Loucy (cell line): ENCODE results near the gene MAPRE3.

Experiments
- H2AFZ ChIP-seq: fragments of 200-600 bp; sonication (generic); 2 replicates; pipeline ENCODE4 v1.6.0; 2016; ENCODE audit warnings: antibody characterized with exemption, mild to moderate bottlenecking, low read length, moderate library complexity
- H3F3A ChIP-seq: fragments of 200-600 bp; 2 replicates; pipeline ENCODE4 v1.6.0; 2016; ENCODE audit warnings: antibody characterized with exemption, low read depth, mild to moderate bottlenecking
- H3K27me3 ChIP-seq: fragments of 200-600 bp; sonication (generic); 2 replicates; pipeline ENCODE4 v1.6.1; 2014; ENCODE audit warnings: low read length, mild to moderate bottlenecking; ENCODE audit not compliant: insufficient read depth, poor library complexity, severe bottlenecking
- H3K36me3 ChIP-seq: fragments of 200-600 bp; sonication (generic); 2 replicates; pipeline ENCODE4 v1.6.1; 2016; ENCODE audit warnings: low read length; ENCODE audit not compliant: insufficient read depth
- H3K4me1 ChIP-seq: fragments of 200-600 bp; sonication (generic); 2 replicates; pipeline ENCODE4 v1.5.1; 2014; ENCODE audit warnings: low read length, mild to moderate bottlenecking; ENCODE audit not compliant: insufficient read depth, poor library complexity, severe bottlenecking
- H3K4me2 ChIP-seq: fragments of 200-600 bp; sonication (generic); 2 replicates; pipeline ENCODE4 v1.6.0; 2014; ENCODE audit warnings: antibody characterized with exemption, low read length, low read depth, mild to moderate bottlenecking; ENCODE audit not compliant: poor library complexity, severe bottlenecking
- H3K4me3 ChIP-seq: fragments of 200-600 bp; sonication (generic); 2 replicates; pipeline ENCODE4 v1.5.1; 2014; ENCODE audit warnings: low read length, mild to moderate bottlenecking, mixed read lengths; ENCODE audit not compliant: poor library complexity, severe bottlenecking
- H3K79me2 ChIP-seq: fragments of 200-600 bp; sonication (generic); 2 replicates; pipeline ENCODE4 v1.6.1; 2014; ENCODE audit warnings: low read length; ENCODE audit not compliant: insufficient read depth
- H3K9ac ChIP-seq: fragments of 200-600 bp; sonication (generic); 2 replicates; pipeline ENCODE4 v1.6.0; 2014; ENCODE audit warnings: mild to moderate bottlenecking, low read depth, low read length, moderate library complexity; ENCODE audit not compliant: poor library complexity, severe bottlenecking
- H3K9me2 ChIP-seq: fragments of 200-600 bp; sonication (generic); replicated peaks from 2 replicates; pipeline ENCODE4 v1.6.1; 2016; ENCODE audit warnings: low read depth, low read length, mixed read lengths
- H3K9me3 ChIP-seq: fragments of 200-600 bp; sonication (generic); 2 replicates; pipeline ENCODE4 v1.6.1; 2014; ENCODE audit warnings: mild to moderate bottlenecking, antibody characterized with exemption, low read length, low read depth; ENCODE audit not compliant: insufficient read depth
- H4K20me1 ChIP-seq: fragments of 200-600 bp; sonication (generic); 2 replicates; pipeline ENCODE4 v1.6.0; 2014; ENCODE audit warnings: antibody characterized with exemption, low read length, mild to moderate bottlenecking; ENCODE audit not compliant: insufficient read depth, poor library complexity, severe bottlenecking
- EZH2phosphoT487 ChIP-seq: fragments of 200-600 bp; IDR thresholded peaks from 2 replicates; pipeline ENCODE4 v1.6.1; 2018; ENCODE audit warnings: antibody characterized with exemption, mild to moderate bottlenecking, moderate library complexity, borderline replicate concordance
- TF ChIP-seq, protein P1 (sequence below): fragments of 200-600 bp; sonication (generic); conservative IDR thresholded peaks from 2 replicates; pipeline ENCODE4 v1.5.1; 2014; ENCODE audit warnings: mild to moderate bottlenecking, antibody characterized with exemption, low read length

Gene MAPRE3

DNA sequence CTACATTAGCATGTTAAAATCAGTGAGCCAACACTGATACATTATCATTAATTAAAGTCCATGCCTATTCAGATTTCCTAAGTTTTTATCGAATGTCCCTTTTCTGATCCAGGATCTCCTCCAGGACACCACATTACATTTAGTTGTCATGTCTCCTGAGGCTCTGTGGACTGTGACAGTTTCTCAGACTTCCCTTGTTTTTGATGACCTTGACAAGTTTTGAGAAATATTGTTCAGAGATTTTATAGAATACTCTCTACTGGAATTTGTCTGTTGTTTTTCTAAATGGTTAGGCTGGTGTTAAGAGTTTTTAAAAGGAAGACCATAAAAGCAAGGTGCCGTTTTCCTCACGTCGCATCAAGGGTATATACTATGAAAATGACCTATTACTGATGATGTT, 16.3 kb upstream of the MAPRE3 start:
- Histone ChIP-seq H3K4me3 (no peak overlapping the region), H3K27me3 (no peaks in the 10 kb centered on the region), H3K9me2 (no peaks in the 10 kb centered on the region), H3K9ac (no peak overlapping the region), H3K4me1 (no peaks in the 10 kb centered on the region), H3K9me3 (no peaks in the 10 kb centered on the region), H4K20me1 (no peaks in the 10 kb centered on the region), H3K36me3 (no peaks in the 10 kb centered on the region), H3K79me2 (no peaks in the 10 kb centered on the region), H3K4me2 (no peak overlapping the region), H2AFZ (no peak overlapping the region), H3F3A (no peaks in the 10 kb centered on the region)
- no peak for TF ChIP-seq EZH2phosphoT487
- TF ChIP-seq, protein P1, sequence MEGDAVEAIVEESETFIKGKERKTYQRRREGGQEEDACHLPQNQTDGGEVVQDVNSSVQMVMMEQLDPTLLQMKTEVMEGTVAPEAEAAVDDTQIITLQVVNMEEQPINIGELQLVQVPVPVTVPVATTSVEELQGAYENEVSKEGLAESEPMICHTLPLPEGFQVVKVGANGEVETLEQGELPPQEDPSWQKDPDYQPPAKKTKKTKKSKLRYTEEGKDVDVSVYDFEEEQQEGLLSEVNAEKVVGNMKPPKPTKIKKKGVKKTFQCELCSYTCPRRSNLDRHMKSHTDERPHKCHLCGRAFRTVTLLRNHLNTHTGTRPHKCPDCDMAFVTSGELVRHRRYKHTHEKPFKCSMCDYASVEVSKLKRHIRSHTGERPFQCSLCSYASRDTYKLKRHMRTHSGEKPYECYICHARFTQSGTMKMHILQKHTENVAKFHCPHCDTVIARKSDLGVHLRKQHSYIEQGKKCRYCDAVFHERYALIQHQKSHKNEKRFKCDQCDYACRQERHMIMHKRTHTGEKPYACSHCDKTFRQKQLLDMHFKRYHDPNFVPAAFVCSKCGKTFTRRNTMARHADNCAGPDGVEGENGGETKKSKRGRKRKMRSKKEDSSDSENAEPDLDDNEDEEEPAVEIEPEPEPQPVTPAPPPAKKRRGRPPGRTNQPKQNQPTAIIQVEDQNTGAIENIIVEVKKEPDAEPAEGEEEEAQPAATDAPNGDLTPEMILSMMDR = no peak

DNA sequence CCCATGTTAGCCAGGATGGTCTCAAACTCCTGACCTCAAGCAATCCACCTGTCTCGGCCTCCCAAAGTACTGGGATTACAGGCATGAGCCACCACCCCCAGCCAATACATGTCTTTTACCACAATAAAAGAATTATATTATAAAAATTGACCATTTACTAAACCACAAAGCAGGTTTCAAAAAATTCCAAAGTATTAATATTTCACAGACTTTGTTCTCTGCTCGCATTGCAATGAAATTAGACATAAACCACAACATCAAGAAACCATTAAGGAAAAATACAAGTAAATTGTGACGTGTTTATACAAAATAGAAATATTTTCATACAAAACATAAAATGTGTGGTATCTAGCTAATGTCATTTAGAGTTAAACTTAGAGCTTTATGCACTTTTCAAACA, 13.4 kb upstream of the MAPRE3 start:
- H3K9ac ChIP-seq = no peak overlapping the region
- no peak overlapping the region for H3K4me3 ChIP-seq
- no peaks in the 10 kb centered on the region for H3K79me2 ChIP-seq
- no peaks in the 10 kb centered on the region for H3F3A ChIP-seq
- H3K9me2 ChIP-seq = no peaks in the 10 kb centered on the region
- no peaks in the 10 kb centered on the region for H3K4me1 ChIP-seq
- H3K9me3 ChIP-seq = no peaks in the 10 kb centered on the region
- H4K20me1 ChIP-seq = no peaks in the 10 kb centered on the region
- H3K36me3 ChIP-seq = no peaks in the 10 kb centered on the region
- no peak overlapping the region for H3K4me2 ChIP-seq
- H2AFZ ChIP-seq = no peak overlapping the region
- H3K27me3 ChIP-seq = no peaks in the 10 kb centered on the region
- TF ChIP-seq EZH2phosphoT487 = no peak
- TF ChIP-seq, protein P1 = no peak

DNA sequence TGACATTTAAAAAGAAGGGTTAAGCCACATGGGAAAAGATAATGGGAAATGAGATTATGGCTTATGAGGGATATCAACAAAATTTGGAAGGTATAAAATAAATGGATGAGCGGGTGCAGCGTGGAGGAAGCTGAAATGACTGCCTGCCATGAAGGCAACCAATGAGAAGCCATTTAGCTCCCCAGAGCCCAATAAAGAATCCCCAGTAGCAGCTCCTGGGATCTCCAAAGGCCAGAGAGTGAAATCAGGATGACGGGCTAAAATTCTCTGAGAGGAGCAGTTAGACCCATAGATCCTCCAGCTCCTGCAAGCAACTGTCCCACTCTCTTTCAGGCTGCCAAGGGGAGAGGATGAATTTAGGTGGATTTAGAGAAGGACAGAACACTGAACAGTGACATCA, 12.9 kb upstream of the MAPRE3 start:
- H3K9me2 ChIP-seq = no peaks in the 10 kb centered on the region
- no peaks in the 10 kb centered on the region for H4K20me1 ChIP-seq
- H3K36me3 ChIP-seq = no peaks in the 10 kb centered on the region
- no peaks in the 10 kb centered on the region for H3K4me1 ChIP-seq
- H3F3A ChIP-seq = no peaks in the 10 kb centered on the region
- TF ChIP-seq, protein P1 = no peak
- TF ChIP-seq EZH2phosphoT487 = no peak
- no peak overlapping the region for H3K9ac ChIP-seq
- H3K79me2 ChIP-seq = no peaks in the 10 kb centered on the region
- no peak overlapping the region for H3K4me2 ChIP-seq
- no peaks in the 10 kb centered on the region for H3K27me3 ChIP-seq
- H2AFZ ChIP-seq = no peak overlapping the region
- H3K9me3 ChIP-seq = no peaks in the 10 kb centered on the region
- no peak overlapping the region for H3K4me3 ChIP-seq
